ENCODE measurements around the gene B3GNT7. TPM values are rescaled to one million over a fixed set of nuclear protein-coding genes. Genes with fewer than 3 reads are reported as not detected.
A peak's percentile ranks its signal among the peaks of the same experiment; 100 is the strongest.
"Not testable (repeated sequence)": the region's sequence is repeated elsewhere in the genome, so short reads cannot be mapped to it uniquely, and the experiment has no call there.

Gene B3GNT7
- total RNA-seq, 1 donor from 2014 or later = 8.1 TPM

DNA sequence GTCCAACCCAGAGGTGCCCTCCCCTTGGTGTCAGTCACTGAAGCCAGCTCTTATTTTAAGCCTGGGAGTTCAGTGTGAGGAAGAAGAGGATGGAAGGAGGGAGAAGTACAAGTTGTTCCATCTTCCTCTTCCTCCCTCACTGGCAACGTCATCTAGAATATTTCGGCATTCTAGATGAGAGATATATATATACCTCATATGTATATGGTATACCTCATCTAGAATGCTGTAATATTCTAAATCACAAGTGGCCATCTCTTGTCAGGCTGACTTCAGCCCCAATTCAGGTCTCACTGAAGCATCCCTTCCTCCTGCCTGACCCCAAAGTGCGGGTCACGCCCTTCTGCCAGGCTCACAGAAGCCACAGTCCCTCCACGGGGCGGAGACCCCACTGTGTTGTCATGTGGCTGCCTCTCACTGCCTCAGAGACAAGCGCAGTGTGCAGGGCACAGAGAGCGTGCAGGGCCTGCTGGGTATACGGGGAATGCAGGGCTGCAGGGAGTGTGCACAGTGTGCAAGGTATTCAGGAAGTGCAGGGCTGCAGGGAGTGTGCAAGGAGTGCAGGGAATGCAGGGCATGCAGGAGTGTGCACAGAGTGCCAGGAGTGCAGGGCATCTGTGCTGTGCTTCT is 32.8 kb upstream of the B3GNT7 start:
- intact Hi-C loops (cut with micrococcal nuclease) = no loop called here
- ATAC-seq = peak; percentile 13
- no peak for DNase-seq

DNA sequence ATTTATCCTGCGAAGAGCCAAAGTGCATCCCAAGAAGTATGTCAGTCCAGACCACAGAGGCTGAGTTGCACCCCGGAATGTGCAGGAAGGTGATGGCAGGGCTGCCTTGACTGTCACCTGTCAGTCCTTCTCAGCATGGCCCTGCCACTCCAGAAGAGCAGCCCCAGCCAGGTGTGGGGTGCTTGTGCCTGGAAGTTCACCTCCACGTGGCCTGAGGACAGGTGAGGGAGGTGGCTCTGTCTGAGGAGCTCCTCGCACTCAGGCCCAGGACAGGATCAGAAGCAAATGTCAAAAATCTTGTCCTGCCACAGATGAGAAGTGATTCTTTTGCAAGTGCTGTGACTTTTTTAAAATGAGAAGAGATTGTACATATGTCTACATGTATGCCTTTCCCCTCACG is 31.4 kb upstream of the B3GNT7 start:
- DNase-seq (no peak), ATAC-seq (no peak)
- intact Hi-C loops (cut with micrococcal nuclease) = no loop called here

DNA sequence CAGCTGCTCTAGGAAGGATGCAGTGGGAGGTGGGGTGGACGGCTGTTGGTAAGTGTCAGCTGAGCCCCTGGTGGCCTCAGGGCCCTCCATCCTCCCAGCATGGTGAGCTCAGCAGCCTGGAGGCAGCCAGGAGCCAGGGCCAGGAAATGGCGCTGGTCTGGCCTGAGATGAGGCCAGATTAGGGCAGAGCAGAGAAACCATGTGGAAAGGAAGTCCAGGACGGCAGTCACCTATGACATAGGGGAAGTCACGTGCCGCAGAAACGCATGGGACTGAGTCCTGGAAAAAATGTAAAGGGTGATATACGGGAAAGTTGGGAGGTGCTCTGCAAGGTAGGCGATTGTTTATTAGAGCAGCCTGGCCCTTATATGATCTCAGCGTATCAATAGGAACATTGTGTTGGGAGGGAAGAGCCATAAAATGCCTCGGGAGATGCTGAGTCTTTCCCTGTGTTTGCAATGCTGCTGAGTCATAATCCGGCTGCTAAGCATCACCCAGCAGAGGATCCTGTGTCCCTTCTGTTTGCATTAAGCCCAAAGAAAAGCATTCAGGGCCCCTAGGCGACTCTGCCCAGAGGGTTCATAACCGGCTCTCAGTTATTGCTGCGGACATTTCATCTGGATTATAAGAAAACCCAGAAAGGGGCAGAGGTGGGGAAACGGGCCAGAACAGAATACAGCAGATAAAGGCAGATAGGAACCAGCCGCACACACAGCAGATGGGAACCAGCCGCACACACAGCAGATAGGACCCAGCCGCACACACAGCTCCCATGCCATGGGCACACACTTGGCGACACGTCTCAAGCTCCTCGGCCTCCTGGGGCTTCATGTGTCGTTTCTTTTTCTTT is 30.3 kb upstream of the B3GNT7 start:
- peak; percentile 18 for ATAC-seq
- intact Hi-C loops (cut with micrococcal nuclease) = no loop called here
- no peak for DNase-seq

DNA sequence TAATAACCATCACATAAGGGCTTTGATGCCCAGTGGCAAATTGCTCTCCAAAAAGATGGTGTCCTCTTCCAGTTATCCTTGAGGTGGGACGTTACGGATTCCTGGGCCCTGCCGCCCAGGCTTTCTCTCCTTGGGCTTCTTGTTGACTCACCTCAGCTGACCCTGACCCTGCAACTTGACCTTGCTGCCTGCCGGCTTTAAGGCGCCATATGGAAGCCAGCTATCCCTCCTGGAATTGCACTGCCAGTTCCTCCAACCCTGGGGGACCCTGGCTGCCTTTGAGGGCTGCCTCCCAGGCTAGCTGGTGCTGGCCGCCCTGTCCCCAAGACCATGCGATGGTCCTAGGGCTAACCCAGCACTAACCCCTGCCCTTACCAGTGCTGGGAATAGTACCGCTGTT is 28.3 kb upstream of the B3GNT7 start:
- intact Hi-C loops (cut with micrococcal nuclease) = no loop called here
- DNase-seq (no peak), ATAC-seq (no peak)

DNA sequence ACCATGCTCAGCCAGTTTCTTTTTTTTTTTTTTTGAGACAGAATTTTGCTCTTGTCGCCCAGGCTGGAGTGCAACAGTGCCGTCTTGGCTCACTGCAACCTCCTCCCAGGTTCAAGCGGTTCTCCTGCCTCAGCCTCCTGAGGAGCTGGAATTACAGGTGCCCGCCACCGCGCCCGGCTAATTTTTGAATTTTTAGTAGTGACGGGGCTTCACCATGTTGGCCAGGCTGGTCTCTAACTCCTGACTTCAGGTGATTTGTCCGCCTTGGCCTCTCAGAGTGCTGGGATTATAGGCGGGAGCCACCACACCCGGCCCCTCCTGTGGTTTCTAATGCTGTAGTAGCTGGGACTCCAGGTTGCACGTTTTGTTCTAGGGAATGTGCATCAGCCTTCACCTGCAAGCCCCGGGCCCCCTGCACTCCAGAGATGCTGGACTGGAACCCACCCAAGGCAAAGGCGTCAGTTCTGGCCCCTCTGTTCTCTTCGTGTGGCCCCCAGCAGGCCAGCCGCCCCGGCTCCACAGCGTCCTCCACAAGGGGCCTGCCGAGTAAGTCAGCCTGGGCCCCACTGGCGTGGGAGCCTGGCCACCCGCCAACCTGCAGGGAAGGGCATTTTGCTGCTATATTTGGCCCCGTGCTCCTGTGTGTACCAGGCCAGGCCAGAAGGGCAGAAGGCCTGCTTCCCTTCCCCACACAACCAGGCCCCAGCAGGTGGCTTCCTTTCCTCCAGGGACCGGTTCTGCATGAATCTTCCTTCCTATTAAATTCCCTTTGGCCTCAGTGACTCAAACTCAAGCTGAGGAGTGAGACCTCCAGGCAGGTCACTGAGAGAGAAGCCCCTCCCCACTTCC is 25.7 kb upstream of the B3GNT7 start:
- intact Hi-C loops (cut with micrococcal nuclease) = no loop called here
- ATAC-seq = peak; percentile 93
- peak; percentile 84 for DNase-seq

DNA sequence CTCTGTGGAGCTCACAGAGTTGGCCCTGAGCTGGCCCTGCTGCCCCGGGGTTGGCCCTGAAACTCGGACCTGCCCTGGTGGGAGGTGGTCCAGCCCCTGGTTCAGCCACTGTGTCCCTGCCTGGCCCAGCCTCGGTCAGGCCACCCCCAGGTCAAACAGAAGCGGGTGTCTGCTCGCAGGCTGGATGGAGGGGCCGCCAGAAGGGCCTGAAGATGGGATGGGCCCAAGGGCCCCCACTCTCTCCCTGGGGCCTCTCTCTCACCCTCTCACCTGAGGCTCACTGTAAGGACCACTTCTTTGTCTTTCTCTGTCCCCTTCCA is 25.1 kb upstream of the B3GNT7 start:
- DNase-seq = no peak
- intact Hi-C loops (cut with micrococcal nuclease) = no loop called here
- ATAC-seq = peak; percentile 34

DNA sequence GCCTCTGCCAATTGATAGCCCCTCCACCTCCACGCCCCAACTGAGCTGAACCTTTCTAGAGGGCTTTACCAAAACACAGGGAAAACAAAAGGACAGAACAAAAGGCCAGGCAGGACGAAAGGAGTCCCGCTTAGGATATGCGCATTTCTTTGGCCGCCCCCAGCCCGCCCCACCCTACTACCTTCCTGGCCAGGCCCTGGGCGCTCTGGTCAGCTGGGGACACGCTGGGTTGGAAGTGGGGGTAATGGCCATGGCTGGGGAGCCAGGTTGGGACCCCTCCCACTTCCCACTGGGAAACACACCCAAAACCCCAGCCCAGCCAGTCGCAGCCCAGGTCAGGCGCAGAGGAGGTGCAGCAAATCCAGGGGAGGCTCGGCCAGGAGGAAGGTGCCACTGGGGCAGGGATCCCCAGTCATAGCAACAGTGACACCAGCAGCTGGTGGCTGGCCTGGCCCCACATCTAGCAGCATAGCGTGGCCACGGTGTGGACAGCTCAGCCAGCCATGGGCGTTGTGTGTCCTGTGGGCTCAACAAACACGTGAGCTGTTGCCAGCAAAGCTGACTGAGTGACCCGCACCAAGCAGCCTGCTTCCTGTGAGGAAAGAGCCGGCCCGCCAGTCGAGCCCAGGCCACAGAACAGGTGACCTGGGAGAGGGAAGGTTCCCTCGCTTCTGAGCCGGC is 24.6 kb upstream of the B3GNT7 start:
- intact Hi-C loops (cut with micrococcal nuclease) = no loop called here
- peak; percentile 35 for DNase-seq
- no peak for ATAC-seq

DNA sequence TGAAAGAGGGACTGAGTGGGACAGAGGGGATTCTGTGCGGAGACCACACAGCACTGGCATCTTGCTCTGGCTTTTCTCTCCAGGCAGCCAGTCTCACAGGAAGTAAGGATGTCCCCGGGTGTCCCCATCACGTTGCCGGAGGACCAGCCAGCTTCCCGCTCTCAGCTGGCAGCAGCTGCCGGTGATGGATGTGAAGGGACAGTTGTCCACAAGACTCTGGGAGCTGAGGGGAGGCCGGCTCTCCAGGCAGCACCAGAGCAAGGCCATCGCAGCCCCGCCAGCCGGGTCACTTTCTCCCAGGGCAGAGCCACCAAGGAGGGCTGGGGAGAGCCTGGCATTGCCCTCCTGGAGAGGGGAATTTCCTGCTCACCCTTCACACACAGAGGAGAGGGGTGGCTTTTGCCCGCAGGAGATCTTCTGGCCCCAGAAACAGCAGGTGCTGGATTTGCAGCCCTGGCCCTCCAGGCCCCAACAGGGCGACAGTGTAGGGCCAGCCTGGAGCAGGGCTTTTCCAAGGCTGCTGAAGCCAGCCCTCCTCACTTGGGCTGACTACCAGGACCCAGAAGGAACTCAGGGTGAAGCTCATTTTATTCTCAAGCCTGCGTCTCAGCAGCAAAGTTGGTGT is 24.0 kb upstream of the B3GNT7 start:
- ATAC-seq (no peak), DNase-seq (peak; percentile 19)
- intact Hi-C loops (cut with micrococcal nuclease) = no loop called here

DNA sequence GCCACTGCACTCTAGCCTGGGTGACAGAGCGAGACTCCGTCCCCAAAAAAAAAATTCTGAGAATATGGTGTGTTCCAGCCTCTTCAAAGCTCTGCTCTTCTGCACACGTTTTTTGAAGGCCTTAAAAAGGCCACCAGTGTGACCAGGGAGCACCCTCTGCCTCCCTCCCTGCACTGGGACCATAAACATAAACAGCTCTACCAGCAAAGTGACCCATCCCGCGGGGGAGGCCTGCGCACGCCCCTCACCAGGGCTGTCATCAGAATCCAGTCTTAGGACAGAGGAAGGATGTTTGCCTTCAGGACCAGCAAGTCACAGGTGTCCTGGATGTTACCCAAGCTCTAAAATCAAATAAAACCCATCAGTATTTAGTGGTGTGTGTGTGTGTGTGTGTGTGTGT is 23.2 kb upstream of the B3GNT7 start:
- no peak for ATAC-seq
- intact Hi-C loops (cut with micrococcal nuclease) = no loop called here
- peak; percentile 2 for DNase-seq

DNA sequence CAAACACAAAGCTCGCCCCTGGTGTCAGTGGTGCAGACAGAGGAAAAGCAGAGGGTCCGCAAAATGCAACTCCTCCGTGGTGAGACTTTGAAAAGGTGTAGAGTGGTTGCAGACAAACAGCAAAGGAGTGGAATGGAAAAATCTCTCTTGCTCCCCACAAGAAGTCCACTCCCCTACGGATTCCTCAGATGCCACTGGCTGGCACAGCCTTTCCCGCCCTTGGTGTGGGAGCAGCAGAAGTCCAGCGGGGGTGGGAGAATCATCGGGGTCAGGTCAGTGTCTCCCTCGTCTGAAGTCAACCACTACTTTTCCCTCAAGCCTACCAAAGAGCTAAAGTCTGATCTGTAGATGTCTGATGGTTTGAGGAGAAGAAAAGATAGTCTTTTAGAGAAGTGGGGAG is 22.3 kb upstream of the B3GNT7 start:
- DNase-seq = no peak
- intact Hi-C loops (cut with micrococcal nuclease) = no loop called here
- ATAC-seq = no peak

DNA sequence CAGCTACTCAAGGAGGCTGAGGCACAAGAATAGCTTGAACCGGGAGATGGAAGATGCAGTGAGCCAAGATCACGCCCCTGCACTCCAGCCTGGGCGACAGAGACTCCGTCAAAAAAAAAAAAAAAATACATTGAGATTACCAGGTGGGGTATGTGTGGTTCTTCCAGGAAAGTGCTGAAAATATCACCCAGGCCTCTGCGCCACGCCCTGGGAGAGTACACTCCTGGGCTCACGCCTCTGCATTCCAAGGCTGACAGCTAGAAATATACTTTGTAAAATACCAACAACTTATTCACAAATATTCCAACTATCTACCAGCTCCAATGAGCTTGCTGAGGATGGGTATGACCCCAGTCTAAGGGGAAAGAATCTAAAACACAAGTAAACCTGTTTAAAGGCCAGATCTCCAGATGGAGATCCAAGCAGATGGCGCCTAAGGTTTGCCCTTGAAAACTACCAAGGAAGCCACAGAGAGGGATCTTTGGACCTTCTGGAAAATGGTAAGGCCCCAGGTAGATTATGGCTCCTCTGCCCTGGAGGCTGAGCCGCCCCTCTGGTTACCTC is 21.6 kb upstream of the B3GNT7 start:
- ATAC-seq (no peak), DNase-seq (no peak)
- intact Hi-C loops (cut with micrococcal nuclease) = no loop called here

DNA sequence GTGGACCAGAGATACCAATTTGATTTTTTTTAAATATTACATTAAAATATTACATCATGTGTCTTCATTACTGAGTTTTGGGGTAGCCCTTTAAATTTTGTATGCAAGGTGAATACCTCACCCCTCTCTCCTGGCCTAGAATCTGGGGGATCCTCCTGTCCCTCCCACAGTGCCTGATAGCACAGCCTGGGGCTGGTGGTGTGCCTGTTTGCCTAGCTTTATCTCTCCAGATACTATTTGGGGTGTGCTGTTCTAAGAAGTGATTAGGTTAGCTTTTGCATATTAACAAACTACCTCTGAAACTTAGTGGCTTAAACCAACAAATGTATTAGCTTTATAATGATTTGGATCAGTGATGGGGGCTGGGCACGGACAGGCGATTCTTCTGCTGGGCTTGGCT is 20.7 kb upstream of the B3GNT7 start:
- ATAC-seq (no peak), DNase-seq (no peak)
- intact Hi-C loops (cut with micrococcal nuclease) = no loop called here

DNA sequence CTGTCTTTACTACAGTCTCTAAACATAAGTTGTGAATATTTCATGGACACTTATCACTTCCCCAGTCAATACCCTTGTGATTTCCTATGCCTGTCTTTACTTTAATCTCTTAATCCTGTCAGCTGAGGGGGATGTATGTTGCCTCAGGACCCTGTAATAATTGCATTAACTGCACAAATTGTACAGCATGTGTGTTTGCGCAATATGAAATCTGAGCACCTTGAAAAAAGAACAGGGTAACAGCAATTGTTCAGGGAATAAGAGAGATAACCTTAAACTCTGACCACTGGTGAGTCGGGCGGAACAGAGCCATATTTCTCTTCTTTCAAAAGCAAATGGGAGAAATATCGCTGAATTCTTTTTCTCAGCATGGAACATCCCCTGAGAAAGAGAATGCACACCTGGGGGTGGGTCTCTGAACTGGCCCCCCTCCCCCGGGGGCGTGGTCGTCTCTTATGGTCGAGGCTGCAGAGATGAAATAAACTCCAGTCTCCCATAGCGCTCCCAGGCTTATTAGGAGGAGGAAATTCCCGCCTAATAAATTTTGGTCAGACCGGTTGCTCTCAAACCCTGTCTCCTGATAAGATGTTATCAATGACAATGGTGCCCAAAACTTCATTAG is 19.4 kb upstream of the B3GNT7 start:
- ATAC-seq; DNase-seq; intact Hi-C loops (cut with micrococcal nuclease): not testable (repeated sequence)

DNA sequence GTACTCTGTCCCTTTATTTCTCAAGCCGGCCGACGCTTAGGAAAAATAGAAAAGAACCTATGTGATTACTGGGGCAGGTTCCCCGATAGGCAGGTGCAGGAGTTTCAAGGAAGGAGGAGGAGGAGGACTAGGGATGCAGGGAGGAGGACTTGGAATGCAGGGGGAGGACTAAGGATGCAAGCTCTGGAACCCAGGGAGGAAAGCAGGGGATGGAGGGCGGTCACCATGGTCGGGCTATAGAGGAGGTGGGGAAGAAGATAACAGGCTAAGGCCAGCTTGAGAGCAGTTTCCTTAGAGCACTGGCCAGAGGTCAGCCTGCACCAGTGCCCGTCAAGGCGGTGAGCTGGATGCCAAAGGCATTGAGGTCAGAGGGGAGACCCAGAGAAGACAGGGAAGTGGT is 18.7 kb upstream of the B3GNT7 start:
- ATAC-seq (no peak), DNase-seq (no peak)
- intact Hi-C loops (cut with micrococcal nuclease) = no loop called here

DNA sequence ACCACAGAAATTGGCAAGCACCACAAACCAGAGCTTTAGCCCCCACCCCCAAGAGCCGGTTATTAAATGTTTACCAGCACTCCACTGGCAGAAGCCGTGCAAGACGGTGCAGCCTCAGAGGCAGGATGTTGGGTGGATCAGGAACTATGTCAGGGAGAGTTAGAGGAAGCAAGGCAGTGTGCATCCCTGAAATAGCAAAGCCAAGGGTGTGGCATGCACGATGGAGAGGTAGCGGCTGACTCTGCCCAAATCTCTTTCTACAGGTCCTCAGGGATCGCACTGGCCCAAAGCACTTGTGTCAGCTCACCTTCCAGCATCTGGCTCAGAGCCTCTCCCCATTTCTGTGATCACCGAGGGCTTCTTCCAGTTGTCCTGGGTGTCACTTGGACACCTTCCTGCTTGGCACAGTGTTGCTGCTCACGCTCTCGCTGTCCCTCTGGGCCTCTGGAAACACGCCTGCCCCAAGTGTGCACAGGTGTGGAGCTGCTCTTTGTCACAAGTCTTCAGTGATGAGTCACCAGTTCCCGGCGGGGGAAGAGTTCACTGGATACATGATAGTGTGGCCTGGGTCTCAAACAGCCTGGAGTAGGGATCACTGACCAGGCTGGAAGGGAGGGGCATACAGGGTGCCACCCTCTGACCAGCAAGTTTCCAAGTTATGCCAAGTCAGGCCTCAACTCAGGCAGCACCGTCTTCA is 17.3 kb upstream of the B3GNT7 start:
- DNase-seq = no peak
- intact Hi-C loops (cut with micrococcal nuclease) = no loop called here
- ATAC-seq = no peak

DNA sequence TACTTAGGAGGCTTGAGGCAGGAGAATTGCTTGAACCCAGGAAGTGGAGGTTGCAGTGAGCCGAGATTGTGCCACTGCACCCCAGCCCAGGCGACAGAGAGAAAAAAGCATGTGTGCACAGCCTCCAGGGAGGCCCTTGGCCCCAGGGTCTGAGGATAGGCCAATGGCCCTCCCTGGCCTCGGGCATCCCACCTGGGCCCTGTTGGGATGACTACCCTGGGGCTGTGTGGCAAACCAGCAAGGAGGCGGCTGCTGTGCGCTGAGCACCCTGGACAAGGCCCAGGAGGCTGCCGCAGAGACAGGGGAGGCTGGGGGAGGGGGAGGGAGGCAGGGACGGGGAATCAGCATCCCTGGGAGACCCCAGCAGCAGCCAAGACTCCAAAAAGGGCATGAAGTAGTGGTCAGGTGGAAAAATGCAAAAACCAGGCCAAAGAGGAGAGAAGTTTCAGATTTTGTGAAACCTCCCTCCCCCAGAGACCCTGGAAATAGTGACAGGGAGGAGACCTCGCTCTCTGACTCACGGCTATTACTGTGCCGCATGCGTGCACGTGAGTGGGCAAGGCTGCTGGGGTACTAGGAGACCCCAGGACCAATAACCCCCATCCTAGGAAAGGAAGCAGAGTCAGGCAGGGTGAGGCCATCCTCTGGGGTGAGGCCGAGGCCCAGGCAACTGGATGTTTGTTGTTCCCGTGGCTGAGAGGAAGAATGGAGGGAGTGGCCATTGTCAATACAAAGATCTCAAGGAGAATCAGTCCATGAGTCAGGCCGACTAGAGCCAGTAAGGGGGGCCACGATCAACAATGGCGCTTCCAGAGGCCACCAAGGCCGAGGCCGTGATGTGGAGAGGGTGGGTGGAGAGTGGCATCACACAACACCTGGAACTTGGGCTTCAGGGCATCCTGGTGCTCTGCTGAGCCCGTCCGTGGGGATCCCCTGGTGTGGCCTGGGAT is 16.0 kb upstream of the B3GNT7 start:
- ATAC-seq = no peak
- intact Hi-C loops (cut with micrococcal nuclease) = no loop called here
- DNase-seq = no peak

DNA sequence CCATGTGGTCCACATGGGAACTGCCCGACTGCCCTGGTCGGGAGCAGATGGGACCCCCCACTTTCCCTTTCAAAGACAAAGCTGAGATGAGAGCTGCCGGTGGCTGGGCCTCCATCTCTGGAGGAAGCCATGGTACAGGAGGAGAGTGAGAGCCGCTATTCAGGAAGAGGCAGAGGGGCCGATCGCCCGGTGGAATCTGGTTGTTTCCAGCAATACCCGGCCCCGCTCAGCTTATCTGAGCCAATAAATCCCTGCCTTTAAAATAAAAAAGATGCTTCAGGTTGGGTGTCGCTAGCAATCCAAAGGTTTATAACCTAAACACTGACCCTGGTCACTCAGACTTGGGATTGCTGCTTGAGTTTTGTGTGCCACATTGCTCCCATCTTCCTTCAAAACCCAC is 15.2 kb upstream of the B3GNT7 start:
- intact Hi-C loops (cut with micrococcal nuclease) = no loop called here
- DNase-seq (no peak), ATAC-seq (no peak)
